ENCODE results near the gene EPHA5.

Gene EPHA5

DNA sequence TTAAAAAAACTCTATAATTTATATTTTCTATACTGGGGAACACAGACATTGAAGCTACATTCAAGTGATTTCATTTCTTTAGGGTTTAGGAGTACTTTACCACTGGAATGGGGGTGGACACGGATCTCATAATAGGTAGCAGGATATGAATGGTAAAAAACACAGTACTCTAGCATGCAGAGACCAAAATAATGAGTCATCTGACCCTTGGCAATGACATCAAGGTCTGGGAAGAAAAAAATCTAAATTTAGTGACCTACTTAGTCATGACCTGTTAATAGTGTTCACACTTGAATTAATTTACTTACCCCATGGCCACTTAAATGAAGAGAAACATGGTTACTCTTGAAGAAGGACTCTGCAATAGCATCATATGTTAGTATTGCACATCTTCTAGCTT is 187.9 kb downstream of the EPHA5 start:
- DNase-seq = no peak

DNA sequence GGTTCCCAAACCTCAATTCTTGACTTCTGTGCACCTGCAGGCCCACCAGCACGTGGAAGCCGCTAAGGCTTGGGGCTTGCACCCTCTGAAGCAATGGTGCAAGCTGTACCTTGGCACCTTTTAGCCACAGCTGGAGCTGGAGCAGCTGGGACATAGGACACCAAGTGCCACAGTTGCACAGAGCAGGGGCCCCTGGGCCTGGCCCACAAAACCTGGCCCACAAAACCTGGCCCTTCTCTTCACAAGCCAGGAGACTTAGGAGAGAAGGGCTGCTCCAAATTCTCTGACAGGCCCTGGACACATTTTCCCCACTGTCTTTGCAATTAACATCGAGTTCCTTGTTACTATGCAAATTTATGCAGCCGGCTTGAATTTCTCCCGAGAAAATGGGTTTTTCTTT is 197.8 kb downstream of the EPHA5 start:
- DNase-seq = no peak

DNA sequence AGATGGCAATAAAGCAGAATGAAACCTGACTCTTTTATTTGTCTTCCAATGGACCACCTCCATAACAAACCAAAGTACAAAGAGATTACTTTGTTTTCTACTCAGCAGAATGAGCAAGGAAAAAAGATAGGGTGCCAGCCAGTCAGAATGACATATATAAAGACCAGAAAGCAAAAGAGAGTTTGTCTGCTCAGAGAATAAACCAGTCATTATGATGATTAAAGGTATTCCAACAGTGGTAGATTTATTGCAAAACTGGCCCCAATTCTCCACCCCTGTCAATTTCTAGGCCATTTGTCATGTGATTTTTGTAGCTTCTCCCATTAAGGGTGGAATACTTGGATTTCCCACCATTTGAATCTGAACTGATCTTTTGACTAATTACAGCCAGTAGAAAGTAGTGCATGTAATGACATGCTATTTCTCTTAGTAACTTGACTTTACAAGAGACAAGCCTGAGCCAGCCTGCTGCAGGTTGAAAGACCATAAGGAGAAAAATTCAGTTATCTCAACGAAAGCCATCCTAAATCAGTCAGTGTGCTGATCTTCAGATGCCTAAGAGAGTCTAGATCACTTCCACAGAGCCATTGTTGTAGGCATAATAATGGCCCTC is 203.1 kb downstream of the EPHA5 start:
- DNase-seq = no peak

DNA sequence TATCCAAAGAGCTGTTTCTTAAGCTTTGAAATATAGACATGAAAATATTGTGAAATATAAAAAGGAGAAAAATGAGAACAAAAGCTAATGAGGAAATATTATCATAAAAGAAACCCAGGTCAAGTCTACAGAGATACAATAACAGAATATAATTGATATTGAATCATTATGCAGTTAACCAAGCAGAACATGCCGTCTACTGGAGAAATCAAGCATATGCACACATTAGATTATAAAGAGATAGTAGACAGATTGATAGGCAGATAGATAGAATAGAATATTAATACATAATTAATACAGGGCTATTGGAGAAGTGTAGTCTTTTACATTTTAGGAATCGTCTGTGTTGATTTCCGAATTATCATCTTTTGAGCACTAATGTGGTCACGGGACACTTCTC is 208.5 kb downstream of the EPHA5 start:
- no peak for DNase-seq

DNA sequence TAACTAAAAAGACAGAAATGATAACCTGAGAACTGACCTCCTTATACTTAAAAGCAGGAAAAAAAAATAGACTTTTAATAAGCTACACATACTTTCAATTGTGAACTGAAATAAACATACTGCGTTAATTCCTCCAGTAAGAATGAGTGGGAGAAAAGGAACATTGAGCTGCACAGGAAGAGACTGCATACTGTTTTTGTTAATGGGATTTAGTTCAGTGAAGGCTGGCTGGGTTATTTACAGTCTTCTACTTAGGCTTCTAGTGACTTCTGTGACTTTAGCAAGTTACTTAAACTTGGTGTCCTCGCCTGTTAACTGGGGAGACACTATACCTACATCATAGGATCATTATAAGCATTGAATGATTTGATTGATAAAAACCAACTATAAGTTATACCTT is 213.3 kb downstream of the EPHA5 start:
- DNase-seq = no peak

DNA sequence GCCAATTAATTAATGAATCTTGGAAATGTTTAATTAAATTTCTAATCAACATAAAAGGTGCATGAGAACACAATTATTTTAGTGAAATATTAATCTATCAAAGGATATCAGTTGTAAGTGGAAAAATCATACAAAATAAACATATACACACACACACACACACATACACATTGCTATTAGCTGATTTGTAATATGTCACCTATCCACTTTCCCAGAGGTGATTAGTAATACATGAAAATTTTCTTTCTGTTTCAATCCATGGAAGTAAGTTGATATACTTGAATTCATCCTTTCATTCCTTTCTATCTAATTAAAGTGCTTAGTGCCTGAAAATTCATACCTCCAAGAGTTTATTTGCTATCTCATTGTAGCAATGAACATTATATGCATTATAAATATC is 213.7 kb downstream of the EPHA5 start:
- DNase-seq = no peak

DNA sequence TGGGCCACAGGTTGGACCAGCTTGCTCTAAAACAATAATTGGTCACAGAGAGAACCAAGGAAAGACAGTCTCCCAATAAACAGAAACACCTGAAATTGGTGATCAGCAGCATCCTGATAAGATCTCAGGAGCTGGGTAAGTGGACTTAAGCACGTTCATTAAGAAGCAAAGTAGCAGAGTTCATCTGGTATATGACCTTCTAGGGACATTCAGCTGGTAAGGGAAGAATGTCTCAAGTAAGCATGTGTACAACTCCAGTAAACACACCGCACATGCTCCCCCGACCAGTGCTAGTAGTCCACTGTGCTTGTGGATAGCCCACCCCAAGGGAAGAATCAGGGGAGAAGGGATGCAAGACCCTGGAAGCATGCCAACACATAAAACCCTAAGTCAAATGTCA is 216.9 kb downstream of the EPHA5 start:
- DNase-seq = no peak

DNA sequence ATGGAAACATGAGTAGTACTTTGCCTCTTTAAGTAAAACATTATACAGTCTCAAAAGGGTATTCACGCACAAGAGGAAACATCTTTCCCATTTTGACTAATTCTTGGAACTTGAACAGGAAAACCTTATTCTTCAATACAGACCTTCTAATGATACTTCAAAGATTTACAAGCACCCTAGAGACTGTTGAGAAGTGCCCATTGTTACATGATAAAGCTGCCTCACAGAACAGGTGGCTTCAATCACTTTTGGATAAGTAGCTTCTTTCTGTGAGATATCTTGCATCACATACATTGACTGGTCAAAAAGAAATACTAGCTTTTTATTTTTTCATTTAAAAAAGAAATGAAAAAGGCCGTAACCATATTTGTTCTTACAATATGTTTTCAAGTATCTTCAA is 219.4 kb downstream of the EPHA5 start:
- DNase-seq = no peak

DNA sequence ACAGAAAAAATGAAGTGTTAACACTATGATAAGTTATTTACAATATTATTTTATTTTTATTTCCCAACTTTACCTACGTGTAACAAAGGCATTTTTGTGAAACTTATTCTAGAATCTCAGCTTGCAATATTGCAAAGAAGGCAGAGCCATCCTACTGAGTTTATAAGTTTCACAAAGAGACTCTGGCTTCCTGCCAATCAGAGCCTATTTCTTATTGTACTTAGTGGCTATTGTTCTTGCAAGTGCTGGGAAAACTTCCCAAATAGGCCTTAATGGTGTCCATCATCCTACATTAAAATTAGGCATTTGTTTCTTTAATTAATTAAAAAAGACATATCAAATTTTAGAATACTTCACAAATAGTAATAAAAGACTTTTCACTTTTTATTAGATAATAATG is 233.2 kb downstream of the EPHA5 start:
- DNase-seq = no peak

DNA sequence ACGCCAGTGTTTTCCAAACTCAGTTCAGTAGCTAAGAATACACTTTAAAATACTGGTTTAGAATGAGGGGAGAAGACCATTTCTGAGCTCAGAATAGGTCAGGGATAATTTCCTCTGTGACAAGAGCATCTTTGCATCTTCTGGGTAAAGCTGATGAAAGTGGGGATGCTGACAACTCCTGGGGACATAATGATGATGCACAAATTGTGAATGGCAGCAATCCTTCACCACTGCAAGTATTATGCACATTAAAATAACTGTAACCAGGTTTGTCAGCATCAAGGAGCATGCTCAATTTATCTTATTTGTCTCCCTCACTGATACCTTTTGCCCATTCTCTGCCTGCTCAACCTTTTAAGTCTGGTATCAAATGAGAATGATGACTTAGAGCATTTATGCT is 248.2 kb downstream of the EPHA5 start:
- no peak for DNase-seq

DNA sequence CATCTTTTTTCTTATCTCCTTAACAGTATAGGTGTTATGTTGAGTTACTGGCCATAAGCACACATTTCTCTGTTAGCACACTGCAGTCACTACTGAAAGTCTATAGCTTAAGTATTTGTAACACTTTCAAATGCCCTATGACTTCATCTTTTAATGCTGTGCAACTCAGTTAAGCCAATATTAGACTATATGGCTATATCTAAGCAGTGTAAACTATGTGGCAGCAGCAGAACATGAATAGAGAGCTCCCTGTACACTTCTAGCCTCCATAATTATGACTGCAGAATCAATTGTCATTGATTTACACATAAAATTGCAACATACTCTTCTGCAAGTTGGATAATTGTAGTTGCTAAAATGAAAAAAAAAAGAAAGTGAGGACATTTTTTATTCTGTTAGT is 250.3 kb downstream of the EPHA5 start:
- no peak for DNase-seq

DNA sequence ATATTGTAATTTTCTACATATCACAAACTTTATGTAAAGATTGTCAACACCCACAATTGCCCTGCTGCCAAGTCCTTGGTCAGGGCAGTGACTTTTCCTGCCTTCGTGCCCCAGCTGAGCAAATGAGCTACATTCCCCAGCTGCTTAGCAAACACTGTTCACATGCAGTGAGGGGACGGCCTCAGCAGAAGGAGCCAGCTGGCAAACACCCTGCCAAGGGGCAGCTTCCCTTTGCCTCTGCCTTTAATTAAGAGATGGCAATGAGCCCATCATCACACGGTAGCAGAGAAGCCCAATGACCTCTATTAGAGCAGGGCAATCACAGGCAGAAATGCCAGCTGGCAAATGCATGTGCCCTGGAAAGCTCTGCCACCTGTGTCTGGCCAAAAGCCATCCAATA is 253.4 kb downstream of the EPHA5 start:
- DNase-seq = no peak

DNA sequence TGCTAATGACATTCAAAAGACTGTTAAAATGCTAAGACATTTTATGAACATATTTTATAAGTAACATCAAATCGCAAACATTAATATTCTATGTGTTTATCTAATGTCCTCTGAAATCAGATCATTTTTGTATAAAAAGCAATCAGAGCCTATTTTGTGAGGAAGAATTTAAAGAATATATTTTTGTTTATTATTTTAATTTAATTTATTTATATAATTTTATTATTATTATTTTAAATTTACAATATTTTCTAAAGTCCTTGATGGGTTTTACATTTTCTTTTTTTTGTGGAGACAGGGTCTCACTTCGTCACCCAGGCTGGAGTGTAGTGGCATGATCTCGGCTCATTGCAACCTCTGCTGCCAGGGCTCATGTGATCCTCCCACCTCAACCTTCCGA is 262.8 kb downstream of the EPHA5 start:
- no peak for DNase-seq

DNA sequence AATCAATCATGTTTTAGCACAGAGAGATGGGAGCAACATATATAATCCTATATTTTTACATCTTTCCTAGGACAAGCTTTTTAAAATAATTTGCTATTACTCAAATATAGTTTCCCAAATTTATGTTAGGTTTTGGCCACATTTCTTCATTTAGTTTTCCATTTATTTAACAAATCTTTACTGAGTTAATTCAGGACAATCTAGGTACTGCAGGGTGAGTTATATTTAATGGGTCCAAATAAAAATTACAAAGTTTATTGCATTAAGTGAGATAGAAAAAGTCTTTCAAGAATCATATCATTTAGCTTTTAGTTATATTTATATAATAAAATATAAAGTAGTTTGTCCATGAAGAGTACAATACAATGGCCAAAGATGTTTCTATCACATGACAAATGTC is 269.2 kb downstream of the EPHA5 start:
- no peak for DNase-seq

DNA sequence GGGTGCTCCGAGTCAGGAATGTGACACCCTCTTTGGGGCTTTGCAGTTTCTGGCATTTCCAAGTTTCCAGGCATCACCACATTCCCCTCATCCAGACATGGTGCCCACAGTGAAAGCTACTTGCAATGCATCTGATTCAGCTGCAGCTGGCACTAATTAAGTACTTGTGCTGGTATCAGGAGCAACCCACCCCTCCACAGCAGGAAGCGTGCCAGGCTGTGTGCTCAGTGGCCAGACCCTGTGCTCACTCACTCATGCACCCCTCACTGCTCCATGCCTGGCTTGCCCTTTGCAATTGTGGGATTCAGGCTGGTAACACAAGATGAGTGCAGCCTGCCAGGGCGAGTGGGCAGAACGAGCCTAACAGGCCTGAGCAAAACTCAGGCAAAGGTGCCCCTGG is 271.2 kb downstream of the EPHA5 start:
- DNase-seq = no peak

DNA sequence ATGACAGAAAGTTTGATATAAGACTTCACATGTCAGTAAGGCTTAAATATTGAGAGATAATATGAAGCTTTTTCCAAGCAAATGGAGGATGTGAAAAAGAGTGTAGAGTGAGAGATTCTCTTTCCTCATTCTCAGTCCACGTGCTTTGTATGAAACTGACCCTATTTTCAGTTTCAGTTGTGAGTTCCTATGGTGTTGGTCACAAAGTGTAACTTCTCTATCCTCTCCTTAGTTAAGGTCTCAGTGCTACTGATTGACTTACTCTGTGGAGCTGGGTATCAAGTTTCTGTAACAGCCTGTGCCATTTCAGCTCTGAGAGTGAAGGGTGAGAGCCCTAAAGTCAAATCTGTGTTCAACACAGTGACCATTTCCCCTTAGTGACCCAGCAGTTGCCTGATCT is 277.2 kb downstream of the EPHA5 start:
- no peak for DNase-seq

DNA sequence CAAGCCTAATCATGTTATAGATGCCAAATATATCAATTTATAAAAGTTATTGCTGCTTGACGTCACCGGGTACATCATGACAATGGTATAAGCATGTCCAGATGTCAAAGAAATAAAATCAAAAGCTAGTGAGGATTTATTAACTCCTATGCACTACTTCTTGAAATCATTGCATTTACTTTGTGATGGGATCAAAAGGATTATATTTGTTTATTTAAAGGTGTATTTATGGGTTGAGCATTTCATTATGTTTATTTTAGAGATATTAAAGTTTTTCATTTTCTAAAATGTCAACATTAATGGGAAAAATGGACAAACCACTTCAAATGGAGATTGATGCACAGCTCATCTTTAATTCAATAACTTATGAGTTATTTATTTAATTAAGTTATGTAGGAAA is 277.8 kb downstream of the EPHA5 start:
- no peak for DNase-seq

DNA sequence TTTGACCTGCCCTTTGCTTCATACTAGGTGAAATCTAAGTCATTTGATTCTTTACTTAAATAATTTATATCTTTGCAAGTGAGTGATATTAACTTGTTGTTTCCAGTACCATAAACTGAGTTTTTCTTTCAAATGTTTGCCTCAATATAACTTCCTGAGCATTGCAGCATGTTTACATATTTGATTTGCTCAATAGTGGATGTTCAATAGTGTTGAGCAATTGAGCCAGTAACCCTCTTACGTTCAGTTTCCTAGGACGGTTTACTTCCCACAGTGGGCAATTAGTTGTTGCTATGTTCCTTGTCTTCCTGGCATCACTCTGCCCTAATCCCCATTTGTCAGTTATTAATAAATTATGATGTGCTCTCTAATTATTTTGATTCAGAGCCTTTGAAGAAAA is 278.5 kb downstream of the EPHA5 start:
- DNase-seq = no peak

DNA sequence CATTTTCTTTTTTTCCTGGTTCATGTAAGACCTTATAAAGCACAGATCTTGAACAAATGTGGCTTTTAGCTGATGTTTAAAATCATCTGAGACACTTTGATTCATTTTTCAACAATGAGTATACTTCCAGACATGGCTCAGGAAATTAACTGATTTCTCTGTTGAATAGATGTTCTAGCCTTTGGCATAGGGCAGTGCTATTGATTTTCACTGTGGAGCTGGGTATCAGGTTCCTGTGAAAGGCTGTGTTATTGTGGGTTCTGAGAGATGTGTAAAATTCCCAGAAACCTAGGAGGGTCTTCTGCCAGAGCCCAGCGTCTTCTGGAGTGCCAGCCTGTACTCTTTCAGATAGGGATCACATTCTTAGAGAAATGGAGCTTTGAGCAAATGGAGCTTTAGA is 278.9 kb downstream of the EPHA5 start:
- no peak for DNase-seq

DNA sequence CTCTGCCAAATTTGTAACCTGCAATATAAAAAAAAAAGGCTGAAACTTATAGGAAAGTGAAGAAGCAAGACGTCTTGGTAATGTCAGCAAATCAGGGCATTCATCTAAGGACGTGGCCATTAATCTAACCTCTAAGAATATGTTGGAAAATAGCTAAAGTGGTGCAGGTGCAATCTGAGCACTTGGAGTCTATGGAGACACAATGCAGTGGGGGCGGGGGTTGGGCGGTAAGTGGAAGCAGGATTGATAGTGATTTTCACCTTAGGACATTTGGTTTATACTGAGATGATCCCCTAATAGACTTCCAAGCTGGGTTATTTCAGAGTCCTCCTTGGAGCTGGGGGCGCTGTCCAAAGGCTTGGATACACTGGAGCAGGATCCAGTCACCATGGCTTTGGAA is 283.4 kb downstream of the EPHA5 start:
- no peak for DNase-seq

DNA sequence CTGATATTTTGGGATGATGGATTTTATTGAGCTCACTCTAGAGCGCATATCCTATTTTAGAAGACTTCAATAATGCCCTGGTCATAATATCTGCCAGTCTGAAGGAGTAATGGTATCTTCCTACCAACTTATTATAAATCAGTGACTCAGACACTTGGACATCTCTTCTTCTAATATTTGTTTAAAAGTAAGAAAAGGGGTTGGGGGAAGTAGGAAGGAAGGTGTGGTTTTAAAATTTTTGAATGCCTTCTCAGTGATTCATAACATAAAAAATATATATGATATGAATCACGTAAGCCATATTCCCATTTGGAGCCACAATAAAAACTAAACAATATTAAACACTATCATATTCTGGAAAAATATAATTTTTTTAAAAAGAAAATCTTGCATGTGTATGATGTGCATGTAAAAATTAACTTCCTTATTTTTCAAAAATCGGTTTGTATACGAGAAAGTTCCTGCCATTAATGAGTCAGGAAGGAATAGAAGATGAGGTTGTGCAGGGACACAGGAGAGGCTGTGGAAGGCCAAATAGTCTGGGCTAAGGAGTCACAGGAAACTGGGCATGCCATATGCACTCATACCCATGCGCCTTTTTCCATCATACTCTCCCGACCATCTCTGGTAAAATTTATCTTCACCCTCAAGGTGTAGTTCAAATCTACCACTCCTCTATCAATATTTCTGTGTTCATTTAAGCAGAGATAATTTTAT is 286.5 kb downstream of the EPHA5 start:
- DNase-seq = no peak

DNA sequence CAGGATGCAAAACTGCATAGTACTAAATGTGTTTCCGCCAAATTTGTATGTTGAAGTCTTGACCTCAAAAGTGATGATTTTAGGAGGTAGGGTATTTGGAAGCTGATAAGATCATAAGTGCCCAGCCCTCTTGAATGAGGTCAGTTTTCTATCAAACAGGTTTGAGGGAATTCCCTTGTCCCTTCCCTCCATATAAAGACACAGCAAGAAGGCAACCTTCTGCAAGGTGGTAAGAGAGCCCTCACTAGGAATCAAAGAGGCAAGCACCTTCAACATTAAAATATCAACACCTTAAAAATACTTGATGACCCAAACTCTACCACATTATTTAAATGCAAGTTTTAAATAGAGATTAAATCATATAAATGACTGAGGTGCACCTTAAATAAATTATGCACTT is 288.6 kb downstream of the EPHA5 start:
- DNase-seq = no peak

DNA sequence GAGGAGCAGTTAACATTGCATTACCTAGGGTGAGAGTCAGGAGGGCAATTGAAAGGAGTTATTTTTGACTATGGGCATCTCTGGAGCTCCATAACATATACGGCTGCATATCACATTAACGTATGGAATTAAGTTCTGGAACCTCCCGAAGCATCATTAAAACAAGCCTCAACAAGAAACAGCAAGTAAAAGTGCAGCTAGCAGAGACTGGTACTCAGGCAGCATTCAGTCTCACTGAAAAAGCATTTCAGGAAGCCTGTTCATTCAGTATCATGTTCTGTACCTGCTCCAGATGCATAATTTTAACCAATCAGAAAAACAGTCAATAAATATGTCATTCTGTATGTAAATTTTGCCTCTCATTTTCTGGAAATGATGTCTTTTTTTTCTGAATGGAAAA is 299.6 kb downstream of the EPHA5 start:
- no peak for DNase-seq

DNA sequence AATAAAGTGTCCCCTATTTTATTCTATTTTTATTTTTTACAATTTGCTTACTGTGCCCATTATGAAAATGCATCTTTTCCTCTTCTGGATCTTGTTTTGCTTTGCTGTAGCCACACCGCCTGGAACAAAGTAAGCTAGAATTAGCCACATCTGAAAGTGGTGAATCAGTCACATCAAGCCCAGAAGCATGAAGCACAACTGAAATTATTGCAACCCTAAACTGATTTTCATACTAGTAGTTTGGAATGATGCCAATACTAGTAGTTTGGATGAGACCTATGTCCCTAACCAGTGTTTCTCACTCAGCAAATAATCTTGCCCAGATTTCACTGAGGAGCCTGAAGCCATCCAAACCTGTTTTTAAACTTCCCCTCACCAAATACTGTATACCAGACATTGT is 303.0 kb downstream of the EPHA5 start:
- DNase-seq = no peak

DNA sequence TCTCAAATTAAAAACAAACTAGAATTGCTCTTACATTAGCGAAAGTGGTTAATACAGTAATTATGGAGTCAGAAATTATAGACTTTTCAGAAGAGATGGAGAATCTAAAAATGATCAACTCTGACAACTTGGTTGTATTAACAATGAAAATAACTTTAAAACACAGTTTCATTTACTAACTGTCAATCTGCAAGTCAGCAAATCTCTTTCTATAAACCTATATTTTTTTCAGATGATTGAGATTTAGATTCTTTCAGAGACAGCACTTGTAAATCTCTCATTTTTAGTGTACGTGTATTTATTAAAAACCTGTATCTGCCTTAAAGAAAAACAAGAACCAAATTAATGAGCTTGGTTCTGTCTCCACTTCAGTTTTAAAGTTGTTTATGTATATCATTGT is 311.4 kb downstream of the EPHA5 start:
- no peak for DNase-seq
